Right lobe of liver (tissue), 4 donors: ENCODE results near the gene DQX1.

Experiments used
- CTCF ChIP-seq, 4 donors: fragments of 200-600 bp in 3 of 4; fragments of 450-650 bp in 1 of 4; IDR thresholded peaks; one replicate each; pipeline versions ENCODE4 v1.5.1 to v1.8.0; 2016 to 2022; ENCODE audit warnings: antibody characterized with exemption in 4 of 4, mild to moderate bottlenecking in 2 of 4
- POLR2A ChIP-seq: fragments of 450-650 bp; IDR thresholded peaks from one replicate; pipeline ENCODE4 v1.6.1; 2017; ENCODE audit warnings: antibody characterized with exemption, mild to moderate bottlenecking
- donor health status: DM: no; HTN: no; CAD: no.
- donor health status: DM: no; HTN: no; CAD: no.
- donor health status: DM: no; HTN: yes; CAD: no.

DNA sequence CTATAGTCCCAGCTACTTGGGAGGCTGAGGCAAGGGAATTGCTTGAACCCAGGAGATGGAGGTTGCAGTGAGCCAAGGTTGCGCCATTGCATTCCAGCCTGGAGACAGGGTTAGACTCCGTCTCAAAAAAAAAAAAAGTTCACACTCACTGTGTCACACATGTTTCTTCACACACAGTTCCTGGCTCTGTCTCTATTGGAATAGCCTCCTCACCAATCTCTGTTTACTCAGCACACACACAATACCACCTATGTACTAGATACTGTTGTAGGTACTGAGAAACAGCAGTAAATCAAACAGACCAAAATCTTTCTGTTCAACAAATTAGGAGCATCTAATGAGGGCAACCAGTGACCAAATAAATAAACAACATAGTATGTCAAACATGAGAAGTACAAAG, 39.9 kb downstream of the DQX1 start:
- TF ChIP-seq CTCF (IDR thresholded peaks at IDR 0.05), result no peak
- no peak for TF ChIP-seq POLR2A
